Measurements from ENCODE around the gene ATP6V0D1. TPM values are rescaled to one million over a fixed set of nuclear protein-coding genes. Genes with fewer than 3 reads are reported as not detected.

The ATP6V0D1 gene
- total RNA-seq, 1 experiment from 2014 or later: 85.3 TPM

GRCh38 chr16:67457611-67458010 lies 23.3 kb downstream of the ATP6V0D1 start:
- BruUV-seq (replicated peaks): no TSS peak
- Mint-ChIP-seq H3K4me3 (ENCODE audit: low read depth, unreplicated experiment) (no peak overlapping the region), H3K9me3 (ENCODE audit: low read depth, unreplicated experiment) (no peaks in the 10 kb centered on the region), H3K36me3 (ENCODE audit: insufficient read depth, unreplicated experiment) (peaks cover 5% of the 10 kb centered on the region), H3K27me3 (ENCODE audit: unreplicated experiment) (no peaks in the 10 kb centered on the region), H3K27ac (ENCODE audit: unreplicated experiment) (no peak overlapping the region), H3K4me1 (ENCODE audit: low read depth, unreplicated experiment) (peaks cover 26% of the 10 kb centered on the region)
- intact Hi-C loops (cut with micrococcal nuclease; ENCODE audit: unreplicated experiment): no loop called here
- no peak for TF ChIP-seq CTCF (IDR thresholded peaks at IDR 0.05; ENCODE audit: unreplicated experiment)
- no peak for DNase-seq
- CTCF ChIA-PET: interaction anchor here (0.6 to 1.3 kb wide), 2 partner anchors 26 to 27 kb away, joined by 3 to 4 read pairs; partner anchors contain the start of gene HSD11B2

- CTCF ChIA-PET: interaction anchor here (0.9 to 1.1 kb wide), 3 partner anchors 9 to 28 kb away, joined by 3 to 4 read pairs (median 3); no protein-coding TSS in a partner anchor
- no peak for DNase-seq
- no peak overlapping the region for H3K27ac Mint-ChIP-seq (ENCODE audit: unreplicated experiment)
- peaks cover 17% of the 10 kb centered on the region for H3K4me1 Mint-ChIP-seq (ENCODE audit: low read depth, unreplicated experiment)
- no TSS peak for BruUV-seq (replicated peaks)
- TF ChIP-seq CTCF (IDR thresholded peaks at IDR 0.05; ENCODE audit: unreplicated experiment): no peak
- H3K27me3 Mint-ChIP-seq (ENCODE audit: unreplicated experiment): no peaks in the 10 kb centered on the region
- H3K9me3 Mint-ChIP-seq (ENCODE audit: low read depth, unreplicated experiment): no peaks in the 10 kb centered on the region
- H3K36me3 Mint-ChIP-seq (ENCODE audit: insufficient read depth, unreplicated experiment): no peaks in the 10 kb centered on the region
- intact Hi-C loops (cut with micrococcal nuclease; ENCODE audit: unreplicated experiment): no loop called here
- H3K4me3 Mint-ChIP-seq (ENCODE audit: low read depth, unreplicated experiment): no peak overlapping the region
Observed at GRCh38 chr16:67456391-67457081, 24.4 kb downstream of the ATP6V0D1 start.

GRCh38 chr16:67454852-67455251 lies 26.1 kb downstream of the ATP6V0D1 start:
- no TSS peak for BruUV-seq (replicated peaks)
- intact Hi-C loops (cut with micrococcal nuclease; ENCODE audit: unreplicated experiment): no loop called here

GRCh38 chr16:67454104-67454503 lies 26.9 kb downstream of the ATP6V0D1 start:
- BruUV-seq (replicated peaks): no TSS peak
- intact Hi-C loops (cut with micrococcal nuclease; ENCODE audit: unreplicated experiment): no loop called here
- no peaks in the 10 kb centered on the region for H3K9me3 Mint-ChIP-seq (ENCODE audit: low read depth, unreplicated experiment)

More at GRCh38 chr16:67454852-67455251, 26.1 kb downstream of the ATP6V0D1 start:
- CTCF ChIA-PET: no interaction called here
- DNase-seq: no peak
- Mint-ChIP-seq H3K4me1 (ENCODE audit: low read depth, unreplicated experiment) (peaks cover 10% of the 10 kb centered on the region), H3K4me3 (ENCODE audit: low read depth, unreplicated experiment) (no peak overlapping the region), H3K27ac (ENCODE audit: unreplicated experiment) (no peak overlapping the region), H3K36me3 (ENCODE audit: insufficient read depth, unreplicated experiment) (peaks cover 7% of the 10 kb centered on the region), H3K27me3 (ENCODE audit: unreplicated experiment) (no peaks in the 10 kb centered on the region), H3K9me3 (ENCODE audit: low read depth, unreplicated experiment) (no peaks in the 10 kb centered on the region)
- TF ChIP-seq CTCF (IDR thresholded peaks at IDR 0.05; ENCODE audit: unreplicated experiment): no peak

More at GRCh38 chr16:67454104-67454503, 26.9 kb downstream of the ATP6V0D1 start:
- DNase-seq: no peak
- no peak overlapping the region for H3K4me3 Mint-ChIP-seq (ENCODE audit: low read depth, unreplicated experiment)
- TF ChIP-seq CTCF (IDR thresholded peaks at IDR 0.05; ENCODE audit: unreplicated experiment): no peak
- H3K4me1 Mint-ChIP-seq (ENCODE audit: low read depth, unreplicated experiment): peaks cover 10% of the 10 kb centered on the region
- H3K36me3 Mint-ChIP-seq (ENCODE audit: insufficient read depth, unreplicated experiment): peaks cover 9% of the 10 kb centered on the region
- no peaks in the 10 kb centered on the region for H3K27me3 Mint-ChIP-seq (ENCODE audit: unreplicated experiment)
- CTCF ChIA-PET: no interaction called here
- no peak overlapping the region for H3K27ac Mint-ChIP-seq (ENCODE audit: unreplicated experiment)

Data from Calu3 (cell line).